HG03103 (cell line): ENCODE results near the gene LY6G6F.

Experiments used
- ATAC-seq: cut with Tn5 transposase; IDR thresholded peaks from one replicate; pipeline ENCODE4 v1.9.1; 2021; ENCODE audit warnings: low read depth; ENCODE audit not compliant: unreplicated experiment

Gene LY6G6F

GRCh38 chr6:31706599-31706998 lies at the start of gene LY6G6F:
TSS of gene LY6G6F (plus strand) at chr6:31706866. CDS start at chr6:31706907, 41 bp downstream.
- no peak for ATAC-seq

GRCh38 chr6:31657406-31658157 lies 49.1 kb upstream of the LY6G6F start:
- ATAC-seq: no peak

- ATAC-seq: no peak
These were observed 48.4 kb upstream of the LY6G6F start for GRCh38 chr6:31658158-31658688.

GRCh38 chr6:31658983-31659648 lies 47.5 kb upstream of the LY6G6F start:
- no peak for ATAC-seq

GRCh38 chr6:31659649-31660380 lies 46.9 kb upstream of the LY6G6F start:
- ATAC-seq: no peak

- ATAC-seq: no peak
These were observed 46.0 kb upstream of the LY6G6F start, which contains the start of gene C6orf47 for GRCh38 chr6:31660381-31661261. TSS of gene C6orf47 (minus strand) at chr6:31660778. CDS start at chr6:31659947, 831 bp downstream.

GRCh38 chr6:31661262-31662123 lies 45.2 kb upstream of the LY6G6F start:
- ATAC-seq: no peak

GRCh38 chr6:31662124-31662723 lies 44.4 kb upstream of the LY6G6F start:
- no peak for ATAC-seq

- ATAC-seq: no peak
These were observed 43.3 kb upstream of the LY6G6F start for GRCh38 chr6:31663126-31663960.

GRCh38 chr6:31663961-31664789 lies 42.5 kb upstream of the LY6G6F start:
- ATAC-seq: no peak

GRCh38 chr6:31664790-31665500 lies 41.7 kb upstream of the LY6G6F start, which contains the start of gene GPANK1:
TSS of gene GPANK1 (minus strand) at chr6:31664997. CDS start at chr6:31664478, 519 bp downstream.
- ATAC-seq: no peak

GRCh38 chr6:31665501-31666336 lies 40.9 kb upstream of the LY6G6F start, which contains the start of gene CSNK2B:
TSS of gene CSNK2B (plus strand) at chr6:31666080. CDS start at chr6:31666832, 752 bp downstream.
- peak; percentile 68 for ATAC-seq

GRCh38 chr6:31666337-31666965 lies 40.2 kb upstream of the LY6G6F start:
- ATAC-seq: no peak

- no peak for ATAC-seq
These were observed 37.0 kb upstream of the LY6G6F start, which contains the start of gene LY6G5B for GRCh38 chr6:31669676-31670075. TSS of gene LY6G5B (plus strand) at chr6:31669976. CDS start at chr6:31670951, 975 bp downstream.
